Activated CD8-positive, alpha-beta T cell treated with anti-CD3 and anti-CD28 coated beads for 36 hours (primary cell): Measurements from ENCODE around the gene HMGCS1. TPM values are rescaled to one million over a fixed set of nuclear protein-coding genes. Genes with fewer than 3 reads are reported as not detected.

Experiments used
- ATAC-seq: fragments of 200-7000 bp; cut with Tn5 transposase; one replicate; pipeline ENCODE4 v1.10.0; 2021; ENCODE audit warnings: mild to moderate bottlenecking, moderate library complexity
- CTCF ChIA-PET: fragments of 350-600 bp; sonication (Branson Sonifier 250); formaldehyde crosslinking; loops from one replicate; lab custom pipeline; 2021; ENCODE audit warnings: antibody characterized with exemption; lab: Charles Lee
- POLR2A ChIA-PET: fragments of 350-600 bp; sonication (Branson Sonifier 250); formaldehyde crosslinking; loops from one replicate; lab custom pipeline; 2021; ENCODE audit warnings: antibody characterized with exemption; lab: Charles Lee
- DNase-seq: peaks from one replicate; pipeline ENCODE4 v3.0.0-alpha.2; 2020
- H3K27ac Mint-ChIP-seq: one replicate; pipeline ENCODE4 v1.8.0; 2021; ENCODE audit warnings: mild to moderate bottlenecking, mixed read lengths
- H3K27me3 Mint-ChIP-seq: one replicate; pipeline ENCODE4 v1.8.0; 2021; ENCODE audit warnings: mixed read lengths
- H3K36me3 Mint-ChIP-seq: one replicate; pipeline ENCODE4 v1.8.0; 2021; ENCODE audit warnings: low read depth, mixed read lengths
- H3K4me1 Mint-ChIP-seq: one replicate; pipeline ENCODE4 v1.8.0; 2021; ENCODE audit warnings: low read depth, mixed read lengths
- H3K4me3 Mint-ChIP-seq: one replicate; pipeline ENCODE4 v1.8.0; 2021; ENCODE audit warnings: mild to moderate bottlenecking, moderate library complexity, mixed read lengths
- H3K9me3 Mint-ChIP-seq: one replicate; pipeline ENCODE4 v1.8.0; 2021; ENCODE audit warnings: mixed read lengths
- intact Hi-C: fragments of 100-400 bp; cut with micrococcal nuclease; formaldehyde crosslinking; loops from one replicate; pipeline ENCODE4 v1.10.0; 2022
- total RNA-seq, 2 experiments: library from RNA; stranded (reverse); gene quantifications; one replicate each; pipeline ENCODE4 v1.2.3, GENCODE V29; 2021
- TF ChIP-seq, protein P1 (sequence below): fragments of 200-600 bp; IDR thresholded peaks from one replicate; pipeline ENCODE4 v1.8.0; 2022; ENCODE audit warnings: antibody characterized with exemption, mild to moderate bottlenecking

HMGCS1 gene
- total RNA-seq, 2 experiments from 2014 or later: 63.6 to 65.7 TPM

DNA sequence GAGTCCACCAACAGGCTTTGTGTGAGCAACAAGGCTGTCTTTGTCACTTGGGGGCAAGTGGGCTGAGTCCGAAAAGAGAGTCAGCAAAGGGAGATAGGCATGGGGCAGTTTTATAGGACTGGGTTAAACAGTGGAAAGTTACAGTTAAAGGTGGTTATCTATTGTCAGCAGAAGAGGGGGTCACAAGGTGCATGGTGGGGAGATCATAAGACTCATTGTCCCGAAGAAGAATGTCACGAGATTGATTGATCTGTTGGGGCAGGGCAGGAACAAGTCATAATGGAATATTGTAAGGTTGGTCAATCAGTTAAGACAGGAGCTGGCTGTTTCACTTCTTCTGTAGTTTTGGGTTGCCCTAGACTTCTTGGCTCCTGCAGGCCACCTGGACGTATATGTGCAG lies 7.6 kb upstream of the HMGCS1 start:
- CTCF ChIA-PET: interaction anchor here (0.6 kb wide), 1 partner anchor 84 kb away, joined by 3 read pairs; no protein-coding TSS in a partner anchor
- intact Hi-C loops: no loop called here
- Mint-ChIP-seq H3K4me1 (peaks cover 6% of the 10 kb centered on the region), H3K9me3 (no peaks in the 10 kb centered on the region), H3K36me3 (no peaks in the 10 kb centered on the region), H3K27me3 (no peaks in the 10 kb centered on the region), H3K4me3 (no peak overlapping the region), H3K27ac (no peak overlapping the region)
- TF ChIP-seq, protein P1, sequence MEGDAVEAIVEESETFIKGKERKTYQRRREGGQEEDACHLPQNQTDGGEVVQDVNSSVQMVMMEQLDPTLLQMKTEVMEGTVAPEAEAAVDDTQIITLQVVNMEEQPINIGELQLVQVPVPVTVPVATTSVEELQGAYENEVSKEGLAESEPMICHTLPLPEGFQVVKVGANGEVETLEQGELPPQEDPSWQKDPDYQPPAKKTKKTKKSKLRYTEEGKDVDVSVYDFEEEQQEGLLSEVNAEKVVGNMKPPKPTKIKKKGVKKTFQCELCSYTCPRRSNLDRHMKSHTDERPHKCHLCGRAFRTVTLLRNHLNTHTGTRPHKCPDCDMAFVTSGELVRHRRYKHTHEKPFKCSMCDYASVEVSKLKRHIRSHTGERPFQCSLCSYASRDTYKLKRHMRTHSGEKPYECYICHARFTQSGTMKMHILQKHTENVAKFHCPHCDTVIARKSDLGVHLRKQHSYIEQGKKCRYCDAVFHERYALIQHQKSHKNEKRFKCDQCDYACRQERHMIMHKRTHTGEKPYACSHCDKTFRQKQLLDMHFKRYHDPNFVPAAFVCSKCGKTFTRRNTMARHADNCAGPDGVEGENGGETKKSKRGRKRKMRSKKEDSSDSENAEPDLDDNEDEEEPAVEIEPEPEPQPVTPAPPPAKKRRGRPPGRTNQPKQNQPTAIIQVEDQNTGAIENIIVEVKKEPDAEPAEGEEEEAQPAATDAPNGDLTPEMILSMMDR: no peak
- DNase-seq (no peak), ATAC-seq (no peak)
- POLR2A ChIA-PET: no interaction called here

GRCh38 chr5:43316421-43316820 lies 3.2 kb upstream of the HMGCS1 start:
- intact Hi-C loops: loop anchor here (10.0 kb wide), 2 partner anchors 168 to 192 kb away; partner anchors contain the start of genes TMEM267 and ZNF131
- ATAC-seq (no peak), DNase-seq (no peak)
- Mint-ChIP-seq H3K4me1 (peaks cover 40% of the 10 kb centered on the region), H3K27me3 (no peaks in the 10 kb centered on the region), H3K27ac (peak overlapping the region; percentile 98), H3K4me3 (no peak overlapping the region), H3K9me3 (peaks cover 6% of the 10 kb centered on the region), H3K36me3 (peaks cover 26% of the 10 kb centered on the region)
- TF ChIP-seq, protein P1: no peak
- ChIA-PET POLR2A (interaction anchor here (2.1 kb wide), 1 partner anchor 168 kb away, joined by 6 read pairs; the partner anchor contains the start of gene TMEM267), CTCF (interaction anchor here (1.4 kb wide), 1 partner anchor 10 kb away, joined by 3 read pairs; no protein-coding TSS in a partner anchor)

DNA sequence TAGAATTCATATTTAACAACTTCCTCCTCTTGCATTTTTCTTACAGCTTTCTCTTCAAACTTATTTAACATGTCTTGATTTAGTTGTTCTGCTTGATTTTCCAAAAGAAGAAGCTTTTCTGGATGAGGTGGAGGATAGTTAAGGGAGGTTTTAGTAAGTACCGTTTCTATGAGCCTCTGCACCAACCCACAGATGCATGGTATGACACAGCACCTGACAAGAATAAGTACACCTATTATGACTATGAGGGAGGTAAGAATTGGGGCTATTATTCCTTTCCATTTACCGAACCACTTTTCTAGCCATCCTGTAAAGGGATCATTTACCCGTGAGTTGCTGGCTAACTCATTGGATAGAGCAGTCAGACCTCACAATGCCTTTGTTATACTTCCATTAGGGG lies 2.5 kb upstream of the HMGCS1 start:
- peaks cover 42% of the 10 kb centered on the region for H3K4me1 Mint-ChIP-seq

GRCh38 chr5:43315263-43315662 lies 2.1 kb upstream of the HMGCS1 start:
- ChIA-PET CTCF (interaction anchor here (1.4 kb wide), 1 partner anchor 9 kb away, joined by 3 read pairs; no protein-coding TSS in a partner anchor), POLR2A (interaction anchor here (0.6 to 2.1 kb wide), 5 partner anchors 82 to 1272 kb away, joined by 3 to 6 read pairs (median 3); partner anchors contain the start of gene TMEM267)
- H3K27ac Mint-ChIP-seq: peak overlapping the region; percentile 98
- H3K36me3 Mint-ChIP-seq: peaks cover 31% of the 10 kb centered on the region
- H3K27me3 Mint-ChIP-seq: no peaks in the 10 kb centered on the region
- peaks cover 44% of the 10 kb centered on the region for H3K4me1 Mint-ChIP-seq
- TF ChIP-seq, protein P1: no peak
- DNase-seq (peak; percentile 34), ATAC-seq (peak; percentile 3)
- H3K4me3 Mint-ChIP-seq: peak overlapping the region; percentile 2
- H3K9me3 Mint-ChIP-seq: peaks cover 6% of the 10 kb centered on the region
- intact Hi-C loops: loop anchor here (10.0 kb wide), 2 partner anchors 170 to 190 kb away; partner anchors contain the start of genes TMEM267 and ZNF131

More for the DNA sequence above, 2.5 kb upstream of the HMGCS1 start:
- CTCF ChIA-PET: interaction anchor here (1.4 kb wide), 1 partner anchor 10 kb away, joined by 3 read pairs; no protein-coding TSS in a partner anchor
- Mint-ChIP-seq H3K36me3 (peaks cover 30% of the 10 kb centered on the region), H3K27ac (peak overlapping the region; percentile 98), H3K4me3 (peak overlapping the region; percentile 2), H3K27me3 (no peaks in the 10 kb centered on the region), H3K9me3 (peaks cover 6% of the 10 kb centered on the region)
- DNase-seq (peak; percentile 70), ATAC-seq (no peak)
- TF ChIP-seq, protein P1: no peak
- intact Hi-C loops: loop anchor here (10.0 kb wide), 2 partner anchors 169 to 191 kb away; partner anchors contain the start of genes TMEM267 and ZNF131
- POLR2A ChIA-PET: interaction anchor here (0.6 to 2.1 kb wide), 5 partner anchors 81 to 1272 kb away, joined by 3 to 6 read pairs (median 3); partner anchors contain the start of gene TMEM267

DNA sequence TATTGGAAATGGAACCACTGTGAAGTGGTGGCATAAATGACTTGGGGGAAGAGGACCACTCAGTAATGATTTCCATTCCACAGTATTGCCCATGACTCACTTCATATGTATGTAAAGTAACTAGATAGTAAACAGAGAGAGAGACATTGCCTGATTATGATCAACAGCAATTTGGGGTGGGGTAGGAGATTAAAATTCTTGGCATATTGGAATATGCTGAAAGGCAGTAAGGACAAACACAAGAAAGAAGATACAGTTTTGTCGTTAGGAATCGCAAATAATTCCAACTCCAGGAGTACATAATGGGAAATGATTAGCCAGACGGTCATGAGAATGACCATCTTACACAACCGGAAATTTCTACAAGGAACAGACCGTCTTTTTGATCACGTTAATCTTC lies 1.5 kb upstream of the HMGCS1 start:
- H3K9me3 Mint-ChIP-seq: peaks cover 6% of the 10 kb centered on the region
- H3K4me1 Mint-ChIP-seq: peaks cover 50% of the 10 kb centered on the region
- no peak overlapping the region for H3K4me3 Mint-ChIP-seq
- DNase-seq (no peak), ATAC-seq (no peak)
- no peaks in the 10 kb centered on the region for H3K27me3 Mint-ChIP-seq
- POLR2A ChIA-PET: interaction anchor here (0.7 to 3.5 kb wide), 6 partner anchors 13 to 250 kb away, joined by 3 to 23 read pairs (median 8); partner anchors contain the start of genes TMEM267 and ZNF131
- CTCF ChIA-PET: interaction anchor here (1.7 to 3.7 kb wide), 2 partner anchors 75 to 208 kb away, joined by 9 to 36 read pairs; no protein-coding TSS in a partner anchor
- peaks cover 35% of the 10 kb centered on the region for H3K36me3 Mint-ChIP-seq
- intact Hi-C loops: loop anchor here (5.0 to 10.0 kb wide), 4 partner anchors 73 to 247 kb away; partner anchors contain the start of genes TMEM267 and ZNF131
- H3K27ac Mint-ChIP-seq: peak overlapping the region; percentile 98
- TF ChIP-seq, protein P1: no peak
